HCT116 (cell line): ENCODE data around the gene USP46. TPM values are rescaled to one million over a fixed set of nuclear protein-coding genes. Genes with fewer than 3 reads are reported as not detected.

Source experiments
- ATAC-seq: fragments of 200-7000 bp; cut with Tn5 transposase; 2 replicates; pipeline ENCODE4 v1.9.1; 2020; ENCODE audit warnings: mild to moderate bottlenecking, moderate library complexity
- BruUV-seq: library from RNA; stranded (reverse); fragments of 400-500 nt; replicated peaks from 2 replicates; lab custom pipeline; 2021; lab: Mats Ljungman, UMichigan
- CTCF ChIA-PET: fragments of 300-600 bp; sonication (Branson Sonifier 250); formaldehyde crosslinking; loops from one replicate; lab custom pipeline; 2021; ENCODE audit warnings: antibody characterized with exemption; lab: Charles Lee
- POLR2A ChIA-PET: fragments of 300-600, 350-600 bp; sonication (Branson Sonifier 250); formaldehyde crosslinking; loops from one replicate; lab custom pipeline; 2021; ENCODE audit warnings: antibody characterized with exemption; lab: Charles Lee
- RAD21 ChIA-PET, 2 experiments: fragments of 300-600 bp; sonication (Branson Sonifier 250); formaldehyde crosslinking; loops; one replicate each; lab custom pipeline; 2023; ENCODE audit warnings: low total read pairs in 2 of 2; ENCODE audit not compliant: uncharacterized antibody in 2 of 2, unreplicated experiment in 2 of 2, low non-redundant PET in 1 of 2; lab: Charles Lee
- DNase-seq: peaks from one replicate; pipeline ENCODE4 v3.0.0-alpha.2; 2010; ENCODE audit warnings: low read depth, low spot score
- H2AFZ ChIP-seq: fragments of 200-600 bp; shearing (Covaris generic), sonication (generic); 2 replicates; pipeline ENCODE4 v1.6.1; 2017; ENCODE audit warnings: low read depth, mixed run types, mixed read lengths, antibody characterized with exemption, low read length; ENCODE audit not compliant: poor library complexity, severe bottlenecking
- H3K27ac ChIP-seq: 2 replicates; pipeline ENCODE4 v1.5.1; 2012; ENCODE audit warnings: low read depth, low read length
- H3K27me3 ChIP-seq: fragments of 200-600 bp; sonication (generic); 2 replicates; pipeline ENCODE4 v1.6.1; 2016; ENCODE audit warnings: mixed run types, low read length, mixed read lengths; ENCODE audit not compliant: insufficient read depth
- H3K36me3 ChIP-seq, 2 experiments: fragments of 200-500 bp in 1 of 2; fragments of 200-600 bp in 1 of 2; sonication (Bioruptor generic) in 1 of 2; sonication (generic) in 1 of 2; 2 replicates each; pipeline versions ENCODE4 v1.5.1 to v1.6.1; 2014 to 2016; ENCODE audit warnings: low read length in 2 of 2, inconsistent platforms in 1 of 2, mixed read lengths in 1 of 2, mixed run types in 1 of 2; ENCODE audit not compliant: insufficient read depth in 2 of 2, control insufficient read depth in 1 of 2
- H3K4me1 ChIP-seq, 2 experiments: fragments of 200-600 bp in 1 of 2; sonication (generic) in 1 of 2; 2 replicates each; pipeline versions ENCODE4 v1.5.1 to v1.6.1; 2012 to 2017; ENCODE audit warnings: low read length in 2 of 2, inconsistent platforms in 1 of 2, mild to moderate bottlenecking in 1 of 2, mixed read lengths in 1 of 2, mixed run types in 1 of 2, moderate library complexity in 1 of 2; ENCODE audit not compliant: insufficient read depth in 2 of 2, control insufficient read depth in 1 of 2
- H3K4me2 ChIP-seq: fragments of 200-600 bp; sonication (generic); 2 replicates; pipeline ENCODE4 v1.6.1; 2017; ENCODE audit warnings: mixed run types, low read length, mixed read lengths
- H3K4me3 ChIP-seq, 2 experiments: fragments of 200-600 bp in 1 of 2; sonication (generic) in 1 of 2; replicated peaks in 1 of 2; 2 replicates each; pipeline ENCODE4 v1.5.1; 2011 to 2016; ENCODE audit warnings: low read length in 2 of 2, control low read depth in 1 of 2, low read depth in 1 of 2, mild to moderate bottlenecking in 1 of 2, mixed read lengths in 1 of 2, mixed run types in 1 of 2
- H3K79me2 ChIP-seq: fragments of 200-600 bp; sonication (generic); 2 replicates; pipeline ENCODE4 v1.6.1; 2017; ENCODE audit warnings: mild to moderate bottlenecking, mixed run types, low read length, moderate library complexity, mixed read lengths; ENCODE audit not compliant: insufficient read depth
- H3K9ac ChIP-seq: fragments of 200-600 bp; sonication (generic); 2 replicates; pipeline ENCODE4 v1.6.1; 2016; ENCODE audit warnings: low read length, mixed read lengths
- H3K9me2 ChIP-seq: fragments of 200-600 bp; sonication (generic), shearing (Covaris generic); 2 replicates; pipeline ENCODE4 v1.6.1; 2017; ENCODE audit warnings: mixed run types, mild to moderate bottlenecking, moderate library complexity; ENCODE audit not compliant: insufficient read depth
- H3K9me3 ChIP-seq, 2 experiments: fragments of 200-500 bp in 1 of 2; fragments of 200-600 bp in 1 of 2; sonication (Bioruptor generic) in 1 of 2; sonication (generic) in 1 of 2; 2 replicates each; pipeline ENCODE4 v1.6.1; 2014 to 2017; ENCODE audit warnings: low read length in 2 of 2, mixed read lengths in 2 of 2, inconsistent platforms in 1 of 2, low read depth in 1 of 2, mild to moderate bottlenecking in 1 of 2, mixed run types in 1 of 2, moderate library complexity in 1 of 2; ENCODE audit not compliant: control insufficient read depth in 1 of 2, insufficient read depth in 1 of 2
- H4K20me1 ChIP-seq: fragments of 200-600 bp; sonication (generic), shearing (Covaris generic); 2 replicates; pipeline ENCODE4 v1.6.1; 2017; ENCODE audit warnings: mixed run types, mild to moderate bottlenecking, moderate library complexity; ENCODE audit not compliant: insufficient read depth
- CBX3 ChIP-seq: IDR thresholded peaks from 2 replicates; pipeline ENCODE4 v1.6.1; 2012; ENCODE audit warnings: low read depth
- CEBPB ChIP-seq: IDR thresholded peaks from 2 replicates; pipeline ENCODE4 v1.6.1; 2012; ENCODE audit warnings: low read depth
- EGR1 ChIP-seq: IDR thresholded peaks from 2 replicates; pipeline ENCODE4 v1.6.1; 2012; ENCODE audit warnings: low read depth
- FOSL1 ChIP-seq: IDR thresholded peaks from 2 replicates; pipeline ENCODE4 v1.6.1; 2012; ENCODE audit warnings: low read depth
- MAX ChIP-seq: IDR thresholded peaks from 2 replicates; pipeline ENCODE4 v1.6.1; 2012
- POLR2A ChIP-seq: IDR thresholded peaks from 2 replicates; pipeline ENCODE4 v1.7.0; 2011; ENCODE audit warnings: borderline replicate concordance; ENCODE audit not compliant: insufficient read depth, insufficient read length; ENCODE audit errors: extremely low read depth
- SIN3A ChIP-seq: IDR thresholded peaks from 2 replicates; pipeline ENCODE4 v1.6.1; 2012; ENCODE audit warnings: low read depth
- SP1 ChIP-seq: IDR thresholded peaks from 2 replicates; pipeline ENCODE4 v1.6.1; 2012; ENCODE audit warnings: low read depth
- SRF ChIP-seq: IDR thresholded peaks from 2 replicates; pipeline ENCODE4 v1.6.1; 2012; ENCODE audit warnings: low read depth
- TCF7L2 ChIP-seq: IDR thresholded peaks from 2 replicates; pipeline ENCODE4 v1.7.0; 2011; ENCODE audit warnings: borderline replicate concordance, inconsistent platforms; ENCODE audit not compliant: insufficient read depth, insufficient read length; ENCODE audit errors: extremely low read depth
- YY1 ChIP-seq: IDR thresholded peaks from 2 replicates; pipeline ENCODE4 v1.6.1; 2011; ENCODE audit warnings: low read length, low read depth, moderate library complexity, mild to moderate bottlenecking; ENCODE audit not compliant: insufficient replicate concordance; ENCODE audit errors: extremely low read depth
- ZBTB33 ChIP-seq: IDR thresholded peaks from 2 replicates; pipeline ENCODE4 v1.6.1; 2011; ENCODE audit warnings: mild to moderate bottlenecking, low read length, moderate library complexity; ENCODE audit not compliant: insufficient replicate concordance; ENCODE audit errors: extremely low read depth
- ZNF274 ChIP-seq: fragments of 200-500 bp; sonication (Bioruptor generic); IDR thresholded peaks from 2 replicates; pipeline ENCODE4 v1.6.1; 2014; ENCODE audit warnings: mild to moderate bottlenecking, low read depth, low read length, inconsistent platforms
- intact Hi-C: fragments of 100-400 bp; cut with micrococcal nuclease; formaldehyde crosslinking; loops from 2 replicates; pipeline ENCODE4 v1.10.0; 2022
- total RNA-seq: library from RNA; stranded (reverse); gene quantifications from one replicate; pipeline ENCODE4 v1.2.1, GENCODE V29; 2021; ENCODE audit not compliant: unreplicated experiment
- TF ChIP-seq, protein P1 (sequence below): IDR thresholded peaks from 2 replicates; pipeline ENCODE4 v1.6.1; 2012

The USP46 gene
- total RNA-seq, 1 experiment from 2014 or later, result 36.6 TPM

- TF ChIP-seq POLR2A (no peak), MAX (no peak), YY1 (no peak)
Measured at GRCh38 chr4:52628543-52628942, 30.6 kb downstream of the USP46 start (continued).

DNA sequence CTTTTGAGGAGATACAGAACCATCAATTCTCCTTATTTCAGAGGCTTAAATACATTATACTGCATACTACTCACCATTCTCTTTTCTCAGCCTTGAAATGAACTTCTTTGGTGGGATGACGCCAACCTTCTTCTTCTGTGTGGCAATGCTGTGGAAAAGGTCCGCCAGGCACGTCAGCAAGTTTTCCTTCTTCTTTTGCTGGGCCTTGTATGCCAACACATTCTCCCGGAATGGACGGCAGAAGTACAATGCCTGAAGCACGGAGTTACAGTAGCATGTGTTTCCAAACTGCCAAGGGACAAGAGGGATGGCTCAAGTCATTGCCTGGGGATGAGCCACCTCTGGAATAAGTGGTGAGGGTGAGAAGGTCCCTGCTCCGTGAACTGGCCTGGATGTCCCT is 31.2 kb downstream of the USP46 start:
- Histone ChIP-seq H2AFZ (no peak overlapping the region), H3K79me2 (0 out of 2 replicates have a peak, but pooled peaks cover 4% of the 10 kb centered on the region), H3K4me2 (no peak overlapping the region), H3K9me3 (no peaks in the 10 kb centered on the region), H3K27me3 (no peaks in the 10 kb centered on the region), H3K9me2 (no peaks in the 10 kb centered on the region), H3K36me3 (peaks cover 0 to 16% of the 10 kb centered on the region in 2 experiments; a peak in 2 of 4 replicates), H3K9ac (no peak overlapping the region), H3K4me3 (no peak overlapping the region), H3K4me1 (no peaks in the 10 kb centered on the region), H3K27ac (no peak overlapping the region), H4K20me1 (no peaks in the 10 kb centered on the region)
- BruUV-seq, result no TSS peak
- POLR2A ChIA-PET, result no interaction called here
- DNase-seq, result no peak
- no peak for ATAC-seq
- CTCF ChIA-PET, result no interaction called here
- no peak for TF ChIP-seq POLR2A
- no peak for TF ChIP-seq ZNF274
- no peak for TF ChIP-seq SIN3A
- TF ChIP-seq CBX3, result no peak
- no peak for TF ChIP-seq SRF
- TF ChIP-seq SP1, result no peak
- TF ChIP-seq, protein P1, sequence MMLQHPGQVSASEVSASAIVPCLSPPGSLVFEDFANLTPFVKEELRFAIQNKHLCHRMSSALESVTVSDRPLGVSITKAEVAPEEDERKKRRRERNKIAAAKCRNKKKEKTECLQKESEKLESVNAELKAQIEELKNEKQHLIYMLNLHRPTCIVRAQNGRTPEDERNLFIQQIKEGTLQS, result no peak
- no peak for TF ChIP-seq YY1
- no peak for TF ChIP-seq EGR1
- TF ChIP-seq MAX, result no peak
- TF ChIP-seq FOSL1, result no peak
- TF ChIP-seq ZBTB33, result no peak
- TF ChIP-seq TCF7L2, result no peak
- no peak for TF ChIP-seq CEBPB
- intact Hi-C loops, result no loop called here
- RAD21 ChIA-PET, result no interaction called here
